GM23338 (cell line): ENCODE results near the gene OR10AD1.

Source experiments
- CREB1 ChIP-seq: fragments of 250-450 bp; sonication (Bioruptor Pico); IDR thresholded peaks from 2 replicates; pipeline ENCODE4 v1.5.0; 2020; ENCODE audit warnings: low read depth, mild to moderate bottlenecking, moderate library complexity
- EZH2 ChIP-seq: fragments of 200-600 bp; sonication (generic); IDR thresholded peaks from one replicate; pipeline ENCODE4 v1.8.0; 2017; ENCODE audit warnings: antibody characterized with exemption, mild to moderate bottlenecking, low read depth; ENCODE audit not compliant: unreplicated experiment
- EZH2phosphoT487 ChIP-seq: fragments of 200-600 bp; sonication (generic); IDR thresholded peaks from one replicate; pipeline ENCODE4 v1.8.1; 2018; ENCODE audit warnings: antibody characterized with exemption; ENCODE audit not compliant: unreplicated experiment
- JUNB ChIP-seq: IDR thresholded peaks from one replicate; pipeline ENCODE4 v1.6.1; 2016; ENCODE audit warnings: antibody characterized with exemption; ENCODE audit not compliant: unreplicated experiment
- NANOG ChIP-seq: IDR thresholded peaks from 2 replicates; pipeline ENCODE4 v1.6.1; 2016; ENCODE audit warnings: antibody characterized with exemption, borderline replicate concordance
- POLR2AphosphoS5 ChIP-seq: IDR thresholded peaks from 2 replicates; pipeline ENCODE4 v1.6.1; 2016; ENCODE audit warnings: antibody characterized with exemption, low read depth
- STAT1 ChIP-seq: IDR thresholded peaks from one replicate; pipeline ENCODE4 v1.6.1; 2016; ENCODE audit warnings: antibody characterized with exemption; ENCODE audit not compliant: unreplicated experiment
- ZNF114 ChIP-seq: fragments of 250-450 bp; sonication (Bioruptor Pico); IDR thresholded peaks from 2 replicates; pipeline ENCODE4 v1.5.0; 2020; ENCODE audit warnings: mild to moderate bottlenecking, moderate library complexity
- ZNF331 ChIP-seq: fragments of 250-450 bp; sonication (Bioruptor Pico); IDR thresholded peaks from 2 replicates; pipeline ENCODE4 v1.5.0; 2020; ENCODE audit warnings: low read depth, mild to moderate bottlenecking, moderate library complexity
- TF ChIP-seq, protein P1 (sequence below), 2 experiments: fragments of 200-600 bp in 1 of 2; sonication (generic) in 1 of 2; conservative IDR thresholded peaks; 2 replicates each; pipeline versions ENCODE4 v1.5.1 to v1.6.1; 2016 to 2017; ENCODE audit warnings: antibody characterized with exemption in 2 of 2, low read depth in 2 of 2, mild to moderate bottlenecking in 2 of 2, moderate library complexity in 1 of 2
- TF ChIP-seq, protein P2 (sequence below): IDR thresholded peaks from one replicate; pipeline ENCODE4 v1.6.1; 2018; ENCODE audit warnings: antibody characterized with exemption; ENCODE audit not compliant: unreplicated experiment
- TF ChIP-seq, protein P3 (sequence below): fragments of 250-450 bp; sonication (Bioruptor Pico); IDR thresholded peaks from 2 replicates; pipeline ENCODE4 v1.5.0; 2020; ENCODE audit warnings: mild to moderate bottlenecking, moderate library complexity
- TF ChIP-seq, protein P4 (sequence below): IDR thresholded peaks from 2 replicates; pipeline ENCODE4 v1.6.1; 2016; ENCODE audit warnings: antibody characterized with exemption

DNA sequence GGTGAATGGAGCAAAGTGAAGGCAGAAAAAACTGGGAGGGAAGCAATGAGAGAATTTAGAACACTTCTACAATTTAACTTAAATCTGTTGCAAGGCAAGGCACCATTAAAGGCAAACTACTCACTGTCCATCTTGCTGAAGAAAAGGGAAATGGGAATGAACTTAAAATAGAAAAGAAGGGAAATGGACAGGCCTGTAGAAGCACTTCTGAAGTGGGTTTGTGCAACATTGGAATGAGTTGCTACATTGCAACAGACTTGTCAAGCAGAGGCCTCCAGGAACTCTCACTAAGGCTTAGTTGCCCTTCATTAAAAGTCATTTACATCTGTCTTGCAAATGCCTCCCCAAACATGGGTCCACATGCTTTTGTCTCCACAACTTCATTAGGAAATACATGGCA lies 13.7 kb upstream of the OR10AD1 start:
- no peak for TF ChIP-seq EZH2
- TF ChIP-seq, protein P1, sequence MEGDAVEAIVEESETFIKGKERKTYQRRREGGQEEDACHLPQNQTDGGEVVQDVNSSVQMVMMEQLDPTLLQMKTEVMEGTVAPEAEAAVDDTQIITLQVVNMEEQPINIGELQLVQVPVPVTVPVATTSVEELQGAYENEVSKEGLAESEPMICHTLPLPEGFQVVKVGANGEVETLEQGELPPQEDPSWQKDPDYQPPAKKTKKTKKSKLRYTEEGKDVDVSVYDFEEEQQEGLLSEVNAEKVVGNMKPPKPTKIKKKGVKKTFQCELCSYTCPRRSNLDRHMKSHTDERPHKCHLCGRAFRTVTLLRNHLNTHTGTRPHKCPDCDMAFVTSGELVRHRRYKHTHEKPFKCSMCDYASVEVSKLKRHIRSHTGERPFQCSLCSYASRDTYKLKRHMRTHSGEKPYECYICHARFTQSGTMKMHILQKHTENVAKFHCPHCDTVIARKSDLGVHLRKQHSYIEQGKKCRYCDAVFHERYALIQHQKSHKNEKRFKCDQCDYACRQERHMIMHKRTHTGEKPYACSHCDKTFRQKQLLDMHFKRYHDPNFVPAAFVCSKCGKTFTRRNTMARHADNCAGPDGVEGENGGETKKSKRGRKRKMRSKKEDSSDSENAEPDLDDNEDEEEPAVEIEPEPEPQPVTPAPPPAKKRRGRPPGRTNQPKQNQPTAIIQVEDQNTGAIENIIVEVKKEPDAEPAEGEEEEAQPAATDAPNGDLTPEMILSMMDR (conservative IDR thresholded peaks at IDR 0.05; ENCODE audit: low read depth in 2 of 2): no peak
- no peak for TF ChIP-seq POLR2AphosphoS5
- no peak for TF ChIP-seq ZNF114
- no peak for TF ChIP-seq EZH2phosphoT487
- TF ChIP-seq, protein P2, sequence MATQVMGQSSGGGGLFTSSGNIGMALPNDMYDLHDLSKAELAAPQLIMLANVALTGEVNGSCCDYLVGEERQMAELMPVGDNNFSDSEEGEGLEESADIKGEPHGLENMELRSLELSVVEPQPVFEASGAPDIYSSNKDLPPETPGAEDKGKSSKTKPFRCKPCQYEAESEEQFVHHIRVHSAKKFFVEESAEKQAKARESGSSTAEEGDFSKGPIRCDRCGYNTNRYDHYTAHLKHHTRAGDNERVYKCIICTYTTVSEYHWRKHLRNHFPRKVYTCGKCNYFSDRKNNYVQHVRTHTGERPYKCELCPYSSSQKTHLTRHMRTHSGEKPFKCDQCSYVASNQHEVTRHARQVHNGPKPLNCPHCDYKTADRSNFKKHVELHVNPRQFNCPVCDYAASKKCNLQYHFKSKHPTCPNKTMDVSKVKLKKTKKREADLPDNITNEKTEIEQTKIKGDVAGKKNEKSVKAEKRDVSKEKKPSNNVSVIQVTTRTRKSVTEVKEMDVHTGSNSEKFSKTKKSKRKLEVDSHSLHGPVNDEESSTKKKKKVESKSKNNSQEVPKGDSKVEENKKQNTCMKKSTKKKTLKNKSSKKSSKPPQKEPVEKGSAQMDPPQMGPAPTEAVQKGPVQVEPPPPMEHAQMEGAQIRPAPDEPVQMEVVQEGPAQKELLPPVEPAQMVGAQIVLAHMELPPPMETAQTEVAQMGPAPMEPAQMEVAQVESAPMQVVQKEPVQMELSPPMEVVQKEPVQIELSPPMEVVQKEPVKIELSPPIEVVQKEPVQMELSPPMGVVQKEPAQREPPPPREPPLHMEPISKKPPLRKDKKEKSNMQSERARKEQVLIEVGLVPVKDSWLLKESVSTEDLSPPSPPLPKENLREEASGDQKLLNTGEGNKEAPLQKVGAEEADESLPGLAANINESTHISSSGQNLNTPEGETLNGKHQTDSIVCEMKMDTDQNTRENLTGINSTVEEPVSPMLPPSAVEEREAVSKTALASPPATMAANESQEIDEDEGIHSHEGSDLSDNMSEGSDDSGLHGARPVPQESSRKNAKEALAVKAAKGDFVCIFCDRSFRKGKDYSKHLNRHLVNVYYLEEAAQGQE: no peak
- TF ChIP-seq, protein P3, sequence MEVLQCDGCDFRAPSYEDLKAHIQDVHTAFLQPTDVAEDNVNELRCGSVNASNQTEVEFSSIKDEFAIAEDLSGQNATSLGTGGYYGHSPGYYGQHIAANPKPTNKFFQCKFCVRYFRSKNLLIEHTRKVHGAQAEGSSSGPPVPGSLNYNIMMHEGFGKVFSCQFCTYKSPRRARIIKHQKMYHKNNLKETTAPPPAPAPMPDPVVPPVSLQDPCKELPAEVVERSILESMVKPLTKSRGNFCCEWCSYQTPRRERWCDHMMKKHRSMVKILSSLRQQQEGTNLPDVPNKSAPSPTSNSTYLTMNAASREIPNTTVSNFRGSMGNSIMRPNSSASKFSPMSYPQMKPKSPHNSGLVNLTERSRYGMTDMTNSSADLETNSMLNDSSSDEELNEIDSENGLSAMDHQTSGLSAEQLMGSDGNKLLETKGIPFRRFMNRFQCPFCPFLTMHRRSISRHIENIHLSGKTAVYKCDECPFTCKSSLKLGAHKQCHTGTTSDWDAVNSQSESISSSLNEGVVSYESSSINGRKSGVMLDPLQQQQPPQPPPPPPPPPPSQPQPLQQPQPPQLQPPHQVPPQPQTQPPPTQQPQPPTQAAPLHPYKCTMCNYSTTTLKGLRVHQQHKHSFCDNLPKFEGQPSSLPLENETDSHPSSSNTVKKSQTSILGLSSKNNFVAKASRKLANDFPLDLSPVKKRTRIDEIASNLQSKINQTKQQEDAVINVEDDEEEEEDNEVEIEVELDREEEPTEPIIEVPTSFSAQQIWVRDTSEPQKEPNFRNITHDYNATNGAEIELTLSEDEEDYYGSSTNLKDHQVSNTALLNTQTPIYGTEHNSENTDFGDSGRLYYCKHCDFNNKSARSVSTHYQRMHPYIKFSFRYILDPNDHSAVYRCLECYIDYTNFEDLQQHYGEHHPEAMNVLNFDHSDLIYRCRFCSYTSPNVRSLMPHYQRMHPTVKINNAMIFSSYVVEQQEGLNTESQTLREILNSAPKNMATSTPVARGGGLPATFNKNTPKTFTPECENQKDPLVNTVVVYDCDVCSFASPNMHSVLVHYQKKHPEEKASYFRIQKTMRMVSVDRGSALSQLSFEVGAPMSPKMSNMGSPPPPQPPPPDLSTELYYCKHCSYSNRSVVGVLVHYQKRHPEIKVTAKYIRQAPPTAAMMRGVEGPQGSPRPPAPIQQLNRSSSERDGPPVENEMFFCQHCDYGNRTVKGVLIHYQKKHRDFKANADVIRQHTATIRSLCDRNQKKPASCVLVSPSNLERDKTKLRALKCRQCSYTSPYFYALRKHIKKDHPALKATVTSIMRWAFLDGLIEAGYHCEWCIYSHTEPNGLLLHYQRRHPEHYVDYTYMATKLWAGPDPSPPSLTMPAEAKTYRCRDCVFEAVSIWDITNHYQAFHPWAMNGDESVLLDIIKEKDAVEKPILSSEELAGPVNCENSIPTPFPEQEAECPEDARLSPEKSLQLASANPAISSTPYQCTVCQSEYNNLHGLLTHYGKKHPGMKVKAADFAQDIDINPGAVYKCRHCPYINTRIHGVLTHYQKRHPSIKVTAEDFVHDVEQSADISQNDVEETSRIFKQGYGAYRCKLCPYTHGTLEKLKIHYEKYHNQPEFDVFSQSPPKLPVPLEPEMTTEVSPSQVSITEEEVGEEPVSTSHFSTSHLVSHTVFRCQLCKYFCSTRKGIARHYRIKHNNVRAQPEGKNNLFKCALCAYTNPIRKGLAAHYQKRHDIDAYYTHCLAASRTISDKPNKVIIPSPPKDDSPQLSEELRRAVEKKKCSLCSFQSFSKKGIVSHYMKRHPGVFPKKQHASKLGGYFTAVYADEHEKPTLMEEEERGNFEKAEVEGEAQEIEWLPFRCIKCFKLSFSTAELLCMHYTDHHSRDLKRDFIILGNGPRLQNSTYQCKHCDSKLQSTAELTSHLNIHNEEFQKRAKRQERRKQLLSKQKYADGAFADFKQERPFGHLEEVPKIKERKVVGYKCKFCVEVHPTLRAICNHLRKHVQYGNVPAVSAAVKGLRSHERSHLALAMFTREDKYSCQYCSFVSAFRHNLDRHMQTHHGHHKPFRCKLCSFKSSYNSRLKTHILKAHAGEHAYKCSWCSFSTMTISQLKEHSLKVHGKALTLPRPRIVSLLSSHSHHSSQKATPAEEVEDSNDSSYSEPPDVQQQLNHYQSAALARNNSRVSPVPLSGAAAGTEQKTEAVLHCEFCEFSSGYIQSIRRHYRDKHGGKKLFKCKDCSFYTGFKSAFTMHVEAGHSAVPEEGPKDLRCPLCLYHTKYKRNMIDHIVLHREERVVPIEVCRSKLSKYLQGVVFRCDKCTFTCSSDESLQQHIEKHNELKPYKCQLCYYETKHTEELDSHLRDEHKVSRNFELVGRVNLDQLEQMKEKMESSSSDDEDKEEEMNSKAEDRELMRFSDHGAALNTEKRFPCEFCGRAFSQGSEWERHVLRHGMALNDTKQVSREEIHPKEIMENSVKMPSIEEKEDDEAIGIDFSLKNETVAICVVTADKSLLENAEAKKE (CRISPR knock-in tag): no peak
- TF ChIP-seq, protein P4, sequence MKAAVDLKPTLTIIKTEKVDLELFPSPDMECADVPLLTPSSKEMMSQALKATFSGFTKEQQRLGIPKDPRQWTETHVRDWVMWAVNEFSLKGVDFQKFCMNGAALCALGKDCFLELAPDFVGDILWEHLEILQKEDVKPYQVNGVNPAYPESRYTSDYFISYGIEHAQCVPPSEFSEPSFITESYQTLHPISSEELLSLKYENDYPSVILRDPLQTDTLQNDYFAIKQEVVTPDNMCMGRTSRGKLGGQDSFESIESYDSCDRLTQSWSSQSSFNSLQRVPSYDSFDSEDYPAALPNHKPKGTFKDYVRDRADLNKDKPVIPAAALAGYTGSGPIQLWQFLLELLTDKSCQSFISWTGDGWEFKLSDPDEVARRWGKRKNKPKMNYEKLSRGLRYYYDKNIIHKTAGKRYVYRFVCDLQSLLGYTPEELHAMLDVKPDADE: no peak
- no peak for TF ChIP-seq CREB1 (CRISPR knock-in tag)
- no peak for TF ChIP-seq ZNF331
- TF ChIP-seq NANOG: no peak
- TF ChIP-seq STAT1: no peak
- no peak for TF ChIP-seq JUNB
